GM23338 (cell line): ENCODE results near the gene PADI1.

Experiments used
- CTCF ChIP-seq, 2 experiments: fragments of 200-600 bp in 1 of 2; sonication (generic) in 1 of 2; conservative IDR thresholded peaks; 2 replicates each; pipeline versions ENCODE4 v1.5.1 to v1.6.1; 2016 to 2017; ENCODE audit warnings: antibody characterized with exemption in 2 of 2, low read depth in 2 of 2, mild to moderate bottlenecking in 2 of 2, moderate library complexity in 1 of 2
- EZH2 ChIP-seq: fragments of 200-600 bp; sonication (generic); IDR thresholded peaks from one replicate; pipeline ENCODE4 v1.8.0; 2017; ENCODE audit warnings: antibody characterized with exemption, mild to moderate bottlenecking, low read depth; ENCODE audit not compliant: unreplicated experiment
- EZH2phosphoT487 ChIP-seq: fragments of 200-600 bp; sonication (generic); IDR thresholded peaks from one replicate; pipeline ENCODE4 v1.8.1; 2018; ENCODE audit warnings: antibody characterized with exemption; ENCODE audit not compliant: unreplicated experiment
- POLR2AphosphoS5 ChIP-seq: IDR thresholded peaks from 2 replicates; pipeline ENCODE4 v1.6.1; 2016; ENCODE audit warnings: antibody characterized with exemption, low read depth
- REST ChIP-seq: IDR thresholded peaks from one replicate; pipeline ENCODE4 v1.6.1; 2018; ENCODE audit warnings: antibody characterized with exemption; ENCODE audit not compliant: unreplicated experiment

GRCh38 chr1:17199267-17200044 is 5.5 kb upstream of the PADI1 start:
- TF ChIP-seq EZH2 (no peak), EZH2phosphoT487 (no peak), POLR2AphosphoS5 (no peak), CTCF (conservative IDR thresholded peaks at IDR 0.05; ENCODE audit: low read depth in 2 of 2) (no peak), REST (no peak)
